Measurements from ENCODE around the gene TMEM239.

DNA sequence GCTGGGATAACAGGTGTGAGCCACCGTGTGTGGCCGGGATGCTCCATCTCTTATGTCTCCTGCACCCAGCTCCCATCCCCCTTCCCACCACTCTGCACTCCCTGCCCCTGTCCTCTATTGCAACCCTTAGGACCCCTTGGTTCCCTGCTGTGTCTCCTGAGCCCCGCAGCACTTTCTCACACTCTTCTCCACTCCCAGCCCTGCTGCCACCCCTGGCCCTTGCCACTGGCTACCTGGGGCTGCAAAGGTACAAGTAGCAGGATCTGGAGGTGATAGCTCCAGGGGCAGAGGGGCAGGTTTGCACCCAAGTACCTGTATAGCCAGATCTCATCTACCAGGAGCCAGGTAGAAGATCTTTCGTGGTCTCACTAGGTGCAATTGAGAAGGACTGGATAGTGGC, 9.1 kb upstream of the TMEM239 start:
- TF ChIP-seq, protein P1, sequence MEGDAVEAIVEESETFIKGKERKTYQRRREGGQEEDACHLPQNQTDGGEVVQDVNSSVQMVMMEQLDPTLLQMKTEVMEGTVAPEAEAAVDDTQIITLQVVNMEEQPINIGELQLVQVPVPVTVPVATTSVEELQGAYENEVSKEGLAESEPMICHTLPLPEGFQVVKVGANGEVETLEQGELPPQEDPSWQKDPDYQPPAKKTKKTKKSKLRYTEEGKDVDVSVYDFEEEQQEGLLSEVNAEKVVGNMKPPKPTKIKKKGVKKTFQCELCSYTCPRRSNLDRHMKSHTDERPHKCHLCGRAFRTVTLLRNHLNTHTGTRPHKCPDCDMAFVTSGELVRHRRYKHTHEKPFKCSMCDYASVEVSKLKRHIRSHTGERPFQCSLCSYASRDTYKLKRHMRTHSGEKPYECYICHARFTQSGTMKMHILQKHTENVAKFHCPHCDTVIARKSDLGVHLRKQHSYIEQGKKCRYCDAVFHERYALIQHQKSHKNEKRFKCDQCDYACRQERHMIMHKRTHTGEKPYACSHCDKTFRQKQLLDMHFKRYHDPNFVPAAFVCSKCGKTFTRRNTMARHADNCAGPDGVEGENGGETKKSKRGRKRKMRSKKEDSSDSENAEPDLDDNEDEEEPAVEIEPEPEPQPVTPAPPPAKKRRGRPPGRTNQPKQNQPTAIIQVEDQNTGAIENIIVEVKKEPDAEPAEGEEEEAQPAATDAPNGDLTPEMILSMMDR (IDR thresholded peaks at IDR 0.05): no peak
- TF ChIP-seq SMC3 (IDR thresholded peaks at IDR 0.05): no peak
- TF ChIP-seq POLR2A (IDR thresholded peaks at IDR 0.05; ENCODE audit: low read length): no peak
- TF ChIP-seq CEBPB (IDR thresholded peaks at IDR 0.05): no peak
- TF ChIP-seq EHMT2 (IDR thresholded peaks at IDR 0.05; ENCODE audit: low read depth): no peak
- no peak for TF ChIP-seq MAZ (IDR thresholded peaks at IDR 0.05; ENCODE audit: borderline replicate concordance, low read depth, low read length)
- TF ChIP-seq, protein P2, sequence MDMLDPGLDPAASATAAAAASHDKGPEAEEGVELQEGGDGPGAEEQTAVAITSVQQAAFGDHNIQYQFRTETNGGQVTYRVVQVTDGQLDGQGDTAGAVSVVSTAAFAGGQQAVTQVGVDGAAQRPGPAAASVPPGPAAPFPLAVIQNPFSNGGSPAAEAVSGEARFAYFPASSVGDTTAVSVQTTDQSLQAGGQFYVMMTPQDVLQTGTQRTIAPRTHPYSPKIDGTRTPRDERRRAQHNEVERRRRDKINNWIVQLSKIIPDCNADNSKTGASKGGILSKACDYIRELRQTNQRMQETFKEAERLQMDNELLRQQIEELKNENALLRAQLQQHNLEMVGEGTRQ (IDR thresholded peaks at IDR 0.05): no peak
- no peak for TF ChIP-seq ZNF302 (CRISPR knock-in tag; IDR thresholded peaks at IDR 0.05)
- TF ChIP-seq ZFP36 (IDR thresholded peaks at IDR 0.05; ENCODE audit: borderline replicate concordance, partially characterized antibody): no peak
- no peak for TF ChIP-seq ESRRA (IDR thresholded peaks at IDR 0.05; ENCODE audit: borderline replicate concordance, low read length)
- no peak for TF ChIP-seq EP300 (IDR thresholded peaks at IDR 0.05)
- TF ChIP-seq BHLHE40 (IDR thresholded peaks at IDR 0.05; ENCODE audit: low read depth, low read length): no peak

All from A549 (cell line).